GM18519 (cell line): Measurements from ENCODE around the gene C1orf226.
"Not testable (repeated sequence)": the region's sequence is repeated elsewhere in the genome, so short reads cannot be mapped to it uniquely, and the experiment has no call there.

Experiments used
- ATAC-seq: cut with Tn5 transposase; IDR thresholded peaks from one replicate; pipeline ENCODE4 v1.9.1; 2021; ENCODE audit warnings: mild to moderate bottlenecking, moderate library complexity; ENCODE audit not compliant: unreplicated experiment, low FRiP score

The C1orf226 gene

DNA sequence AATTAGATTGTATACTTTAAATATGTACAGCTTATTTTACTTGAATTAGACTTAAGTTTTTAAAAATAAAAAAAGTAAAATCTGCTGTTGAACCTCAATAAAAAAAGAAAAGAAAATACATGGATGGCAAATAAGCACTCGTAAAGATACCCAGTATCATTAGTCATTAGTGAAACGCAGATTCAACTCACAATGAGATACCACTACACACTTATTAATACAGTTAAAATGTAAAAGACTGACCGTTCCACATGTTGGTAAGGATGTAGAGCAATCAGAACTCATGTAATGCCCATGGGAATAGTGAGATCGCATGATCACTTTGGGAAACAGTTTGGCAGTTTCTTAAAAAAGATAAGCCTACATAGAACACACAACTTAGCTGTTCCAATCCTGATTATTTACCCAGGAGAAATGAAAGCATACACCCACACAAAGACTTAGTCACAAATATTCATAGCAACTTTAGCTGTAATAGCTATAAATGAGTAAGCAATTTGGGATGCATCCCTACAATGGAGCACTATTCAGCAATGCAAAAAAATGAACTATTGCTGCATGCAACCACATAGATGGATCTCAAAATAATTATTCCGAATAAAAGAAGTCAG lies 23.1 kb downstream of the C1orf226 start:
- no peak for ATAC-seq

DNA sequence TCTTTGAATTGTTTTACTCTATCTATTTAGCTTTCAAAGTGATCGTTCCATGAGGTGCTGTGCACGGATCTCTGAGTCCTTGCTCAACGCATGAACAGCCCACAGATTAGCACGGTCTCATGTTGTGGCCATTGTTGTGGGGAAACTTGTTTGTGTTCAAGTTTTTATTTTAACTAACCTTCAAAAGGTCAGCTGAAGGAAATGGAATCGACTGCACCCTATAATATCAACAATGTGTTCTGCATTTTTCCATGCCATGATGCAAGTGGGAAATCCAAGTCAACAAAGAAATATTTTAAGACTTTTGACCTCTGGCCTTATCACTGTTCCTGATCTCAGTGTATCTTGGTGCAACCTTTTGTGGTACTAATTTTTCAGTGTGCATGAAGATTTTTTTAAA lies 24.3 kb downstream of the C1orf226 start:
- no peak for ATAC-seq

- no peak for ATAC-seq
These were observed 25.3 kb downstream of the C1orf226 start for GRCh38 chr1:162406811-162407210.

- ATAC-seq: no peak
These were observed 26.0 kb downstream of the C1orf226 start for GRCh38 chr1:162407539-162407938.

- ATAC-seq: no peak
These were observed 30.5 kb downstream of the C1orf226 start, which contains the start of gene SH2D1B for GRCh38 chr1:162412002-162412401. Gene SH2D1B (minus strand): TSS chr1:162412136. CDS start chr1:162412016, 120 bp downstream.

DNA sequence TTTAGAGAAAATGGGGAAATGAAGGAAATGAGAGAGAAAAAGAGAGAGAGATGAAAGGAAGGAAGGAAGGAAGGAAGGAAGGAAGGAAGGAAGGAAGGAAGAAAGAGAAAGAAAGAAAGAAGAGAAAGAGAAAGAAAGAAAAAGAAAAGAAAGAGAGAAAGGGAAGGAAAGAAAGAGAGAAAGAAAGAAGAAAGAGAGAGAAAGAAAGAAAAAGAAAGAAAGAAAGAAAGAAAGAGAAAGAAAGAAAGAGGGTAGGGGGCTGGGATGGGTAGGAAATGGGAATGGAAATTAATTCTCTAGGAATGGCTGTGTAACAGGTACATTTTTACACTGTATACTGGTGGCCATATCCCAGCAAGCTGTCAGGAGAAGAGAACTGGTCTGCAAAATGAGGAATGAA lies 34.7 kb downstream of the C1orf226 start:
- ATAC-seq: no peak

DNA sequence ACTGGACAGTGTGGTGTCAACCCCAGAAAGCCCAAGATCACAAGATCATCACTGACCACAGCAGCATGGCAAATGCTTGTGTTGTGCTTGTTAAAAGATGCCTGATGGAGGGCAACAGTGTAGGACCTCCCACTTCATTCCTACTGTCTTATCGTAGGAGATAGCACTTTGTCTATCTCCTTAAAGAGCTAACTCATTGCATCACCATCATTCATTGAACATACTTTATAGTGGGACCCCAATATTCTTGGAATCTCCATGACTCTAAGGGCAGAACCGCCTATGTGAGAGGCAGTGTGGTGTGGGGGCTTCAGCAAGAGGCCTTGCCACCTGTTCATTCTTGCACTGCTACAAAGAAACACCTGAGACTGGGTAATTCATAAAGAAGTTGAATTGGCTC lies 35.4 kb downstream of the C1orf226 start:
- no peak for ATAC-seq

DNA sequence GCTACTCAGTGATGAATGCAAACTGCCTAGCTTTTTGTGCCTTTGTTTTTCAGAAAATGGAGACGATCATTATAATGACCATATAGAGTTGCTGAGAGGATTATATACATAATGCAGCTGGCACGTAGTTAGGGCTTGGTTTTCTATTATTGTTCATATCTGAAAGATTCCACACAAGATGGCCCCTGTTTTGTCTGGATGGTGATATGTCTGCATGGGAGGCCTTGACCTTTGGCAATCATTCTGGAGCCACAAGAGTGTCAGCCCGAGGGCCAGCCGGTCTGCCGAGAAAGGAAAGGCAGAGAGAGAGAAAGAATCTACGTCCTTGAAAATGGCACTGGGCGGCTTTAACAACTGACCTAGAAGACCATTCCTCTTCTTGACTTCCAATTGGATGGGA lies 36.1 kb downstream of the C1orf226 start:
- no peak for ATAC-seq

DNA sequence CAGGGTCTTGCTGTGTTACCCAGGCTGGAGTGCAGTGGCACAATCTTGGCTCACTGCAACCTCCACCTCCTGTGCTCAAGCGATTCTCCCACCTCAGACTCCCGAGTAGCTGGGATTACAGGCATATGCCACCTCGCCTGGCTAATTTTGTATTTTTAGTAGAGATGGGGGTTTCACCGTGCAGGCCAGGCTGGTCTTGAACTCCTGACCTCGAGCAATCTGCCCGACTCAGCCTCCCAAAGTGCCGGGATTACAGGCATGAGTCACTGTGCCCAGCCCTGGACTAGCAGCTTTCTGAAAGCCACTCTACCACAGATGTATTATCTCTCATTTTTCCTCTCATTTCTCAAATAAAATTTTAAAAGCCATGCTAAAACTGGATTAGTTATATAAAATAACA lies 37.1 kb downstream of the C1orf226 start:
- not testable (repeated sequence) for ATAC-seq

- not testable (repeated sequence) for ATAC-seq
These were observed 38.0 kb downstream of the C1orf226 start for GRCh38 chr1:162419450-162419931.

DNA sequence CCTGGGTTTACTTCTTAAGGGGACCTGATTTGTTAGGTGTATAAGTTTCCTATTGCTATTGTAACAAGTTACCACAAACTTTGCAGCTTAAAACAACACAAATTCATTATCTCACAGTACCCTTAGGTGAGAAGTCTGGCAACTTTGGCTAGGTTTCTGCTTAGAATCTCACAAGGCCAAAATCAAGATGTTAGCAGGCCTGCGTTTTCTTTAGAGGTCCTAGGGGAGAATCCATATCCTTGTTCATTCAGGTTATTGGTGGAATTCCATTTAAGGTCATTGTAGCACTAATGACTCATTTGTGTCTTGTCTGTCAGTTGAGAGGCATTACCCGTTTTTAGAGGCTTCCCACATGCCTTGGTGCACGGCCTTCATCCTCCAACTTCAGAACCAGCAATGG lies 38.6 kb downstream of the C1orf226 start:
- ATAC-seq: no peak

DNA sequence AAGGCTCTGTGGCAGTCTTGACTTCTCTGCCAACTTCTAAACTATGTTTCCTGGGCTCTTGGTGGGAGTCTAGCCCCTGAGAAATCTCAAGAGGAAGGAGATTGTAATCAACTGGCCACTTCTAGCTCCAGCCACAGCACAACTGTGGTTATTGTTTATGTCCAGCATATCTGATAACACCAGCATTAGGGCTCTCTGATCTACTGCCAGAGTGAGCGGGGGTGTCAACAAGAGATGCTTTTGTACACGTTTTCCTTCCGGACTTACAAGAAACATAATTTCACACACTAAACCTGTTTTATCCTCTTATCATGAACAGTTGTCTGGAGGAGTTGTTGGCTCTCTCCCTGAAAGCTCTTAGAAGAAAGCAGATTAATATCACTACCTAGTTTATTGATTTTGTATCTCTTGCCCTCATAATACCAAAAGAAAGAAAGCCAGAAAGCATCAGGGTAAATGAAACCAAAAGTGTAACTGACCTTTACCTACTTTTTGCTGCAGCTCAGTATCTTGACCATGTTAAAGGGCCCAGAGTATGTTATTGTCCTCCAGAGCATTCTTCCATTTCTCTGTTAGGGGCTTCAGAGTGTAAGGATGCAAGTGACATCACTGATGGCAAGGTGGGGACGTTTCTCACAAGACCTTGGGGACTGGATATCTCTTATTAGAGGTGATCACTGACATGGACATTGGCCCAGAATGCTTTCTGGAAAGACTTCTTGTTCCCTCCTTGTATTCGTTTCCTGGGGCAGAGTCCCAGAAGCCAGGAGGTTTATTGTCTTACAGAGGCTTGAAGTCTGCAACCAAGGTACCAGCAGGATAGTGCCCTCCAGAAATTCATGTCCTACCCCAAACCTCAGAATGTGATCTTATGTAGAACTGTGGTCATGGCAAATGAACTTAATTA lies 40.0 kb downstream of the C1orf226 start:
- no peak for ATAC-seq

GRCh38 chr1:162422662-162423375 lies 41.3 kb downstream of the C1orf226 start:
- ATAC-seq: no peak

- no peak for ATAC-seq
These were observed 49.1 kb downstream of the C1orf226 start for GRCh38 chr1:162430583-162430982.

DNA sequence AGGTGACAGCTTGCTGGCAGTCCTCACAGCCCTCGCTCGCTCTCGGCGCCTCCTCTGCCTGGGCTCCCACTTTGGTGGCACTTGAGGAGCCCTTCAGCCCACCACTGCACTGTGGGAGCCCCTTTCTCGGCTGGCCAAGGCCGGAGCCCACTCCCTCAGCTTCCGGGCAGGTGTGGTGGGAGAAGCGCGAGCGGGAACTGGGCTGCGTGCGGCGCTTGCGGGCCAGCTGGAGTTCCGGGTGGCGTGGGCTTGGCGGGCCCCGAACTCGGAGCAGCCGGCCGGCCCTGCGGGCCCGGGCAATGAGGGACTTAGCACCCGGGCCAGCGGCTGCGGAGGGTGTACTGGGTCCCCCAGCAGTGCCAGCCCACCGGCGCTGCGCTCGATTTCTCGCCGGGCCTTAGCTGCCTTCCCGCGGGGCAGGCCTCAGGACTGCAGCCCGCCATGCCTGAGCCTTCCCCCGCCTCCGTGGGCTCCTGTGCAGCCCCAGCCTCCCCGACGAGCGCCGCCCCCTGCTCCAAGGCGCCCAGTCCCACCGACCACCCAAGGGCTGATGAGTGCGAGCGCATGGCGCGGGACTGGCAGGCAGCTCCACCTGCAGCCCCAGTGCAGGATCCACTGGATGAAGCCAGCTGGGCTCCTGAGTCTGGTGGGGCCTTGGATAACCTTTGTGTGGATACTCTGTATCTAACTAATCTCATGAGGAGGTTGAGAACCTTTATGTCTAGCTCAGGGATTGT lies 51.6 kb downstream of the C1orf226 start:
- not testable (repeated sequence) for ATAC-seq
